ENCODE results near the gene DNAJA2. TPM values are rescaled to one million over a fixed set of nuclear protein-coding genes. Genes with fewer than 3 reads are reported as not detected.

The DNAJA2 gene
- total RNA-seq, 2 experiments from 2014 or later, result 53.9 to 54.1 TPM

GRCh38 chr16:46997844-46998243, 24.4 kb upstream of the DNAJA2 start:
- no peak overlapping the region for H3K27ac Mint-ChIP-seq
- H3K9me3 Mint-ChIP-seq (ENCODE audit: insufficient read depth), result no peaks in the 10 kb centered on the region
- no peaks in the 10 kb centered on the region for H3K27me3 Mint-ChIP-seq (ENCODE audit: low read depth)
- CTCF ChIA-PET, result no interaction called here
- POLR2A ChIA-PET, result no interaction called here
- ATAC-seq (no peak), DNase-seq (no peak)
- peaks cover 15% of the 10 kb centered on the region for H3K4me1 Mint-ChIP-seq (ENCODE audit: low read depth)
- no peak overlapping the region for H3K4me3 Mint-ChIP-seq
- H3K36me3 Mint-ChIP-seq (ENCODE audit: low read depth), result no peaks in the 10 kb centered on the region

GRCh38 chr16:46996952-46997458, 23.5 kb upstream of the DNAJA2 start:
- no peaks in the 10 kb centered on the region for H3K27me3 Mint-ChIP-seq (ENCODE audit: low read depth)

DNA sequence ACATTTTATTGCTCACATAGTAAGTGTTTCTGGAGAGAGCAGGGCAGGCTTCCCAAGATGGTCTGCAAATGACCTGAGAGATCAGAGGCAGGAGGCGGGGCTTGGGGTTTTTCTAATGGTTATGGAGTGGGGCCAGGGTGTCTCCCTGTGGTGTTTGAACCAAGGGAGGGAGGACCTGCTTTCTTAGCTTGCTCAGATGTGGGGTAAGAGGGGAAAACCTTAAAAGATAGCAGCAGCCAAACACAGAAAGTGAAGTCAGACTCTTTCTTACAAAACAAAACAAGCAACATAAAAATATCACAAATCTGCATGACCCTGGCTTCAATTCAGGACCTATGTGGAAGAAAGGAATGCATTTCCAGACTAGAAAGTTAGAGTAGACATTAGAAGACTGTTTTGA, 22.9 kb upstream of the DNAJA2 start:
- ATAC-seq (peak; percentile 44), DNase-seq (peak; percentile 27)
- Mint-ChIP-seq H3K4me3 (no peak overlapping the region), H3K36me3 (ENCODE audit: low read depth) (no peaks in the 10 kb centered on the region), H3K4me1 (ENCODE audit: low read depth) (peaks cover 16% of the 10 kb centered on the region), H3K9me3 (ENCODE audit: insufficient read depth) (peaks cover 5% of the 10 kb centered on the region), H3K27me3 (ENCODE audit: low read depth) (peaks cover 2% of the 10 kb centered on the region), H3K27ac (no peak overlapping the region)
- ChIA-PET CTCF (no interaction called here), POLR2A (interaction anchor here (1.4 kb wide), 1 partner anchor 23 kb away, joined by 3 read pairs; no protein-coding TSS in a partner anchor)

More at GRCh38 chr16:46996952-46997458, 23.5 kb upstream of the DNAJA2 start:
- H3K27ac Mint-ChIP-seq, result no peak overlapping the region
- no peak overlapping the region for H3K4me3 Mint-ChIP-seq
- ChIA-PET CTCF (no interaction called here), POLR2A (interaction anchor here (1.4 kb wide), 1 partner anchor 24 kb away, joined by 3 read pairs; no protein-coding TSS in a partner anchor)
- H3K9me3 Mint-ChIP-seq (ENCODE audit: insufficient read depth), result no peaks in the 10 kb centered on the region
- ATAC-seq (no peak), DNase-seq (no peak)
- H3K36me3 Mint-ChIP-seq (ENCODE audit: low read depth), result no peaks in the 10 kb centered on the region
- peaks cover 16% of the 10 kb centered on the region for H3K4me1 Mint-ChIP-seq (ENCODE audit: low read depth)

- POLR2A ChIA-PET, result interaction anchor here (1.3 kb wide), 1 partner anchor 18 kb away, joined by 4 read pairs; the partner anchor contains the start of gene DNAJA2
- H3K27ac Mint-ChIP-seq, result no peak overlapping the region
- CTCF ChIA-PET, result interaction anchor here (1.3 kb wide), 1 partner anchor 10 kb away, joined by 3 read pairs; no protein-coding TSS in a partner anchor
- peaks cover 4% of the 10 kb centered on the region for H3K27me3 Mint-ChIP-seq (ENCODE audit: low read depth)
- no peak overlapping the region for H3K4me3 Mint-ChIP-seq
- no peak for ATAC-seq
- peaks cover 7% of the 10 kb centered on the region for H3K9me3 Mint-ChIP-seq (ENCODE audit: insufficient read depth)
- DNase-seq, result no peak
- no peaks in the 10 kb centered on the region for H3K36me3 Mint-ChIP-seq (ENCODE audit: low read depth)
- H3K4me1 Mint-ChIP-seq (ENCODE audit: low read depth), result peaks cover 15% of the 10 kb centered on the region
These were observed 18.5 kb upstream of the DNAJA2 start for GRCh38 chr16:46991729-46992704.

DNA sequence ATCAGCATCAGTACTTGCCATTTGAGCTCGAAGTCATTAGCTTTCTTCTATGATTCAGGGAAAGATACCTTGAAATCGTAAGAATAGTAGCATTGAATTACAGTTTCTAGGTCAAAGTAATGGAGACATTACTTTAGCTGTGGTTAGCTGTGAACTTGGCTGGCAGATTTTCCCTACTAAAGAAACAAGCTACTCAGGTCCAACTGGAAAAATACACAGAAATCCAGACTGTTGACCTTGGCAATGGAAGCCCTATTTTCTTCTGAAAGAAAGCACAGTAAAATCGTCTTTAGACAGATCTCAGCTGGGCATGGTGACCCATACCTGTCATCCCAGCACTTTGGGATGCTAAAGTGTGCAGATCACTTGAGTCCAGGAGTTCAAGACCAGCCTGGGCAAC, 13.4 kb upstream of the DNAJA2 start:
- Mint-ChIP-seq H3K36me3 (ENCODE audit: low read depth) (no peaks in the 10 kb centered on the region), H3K27me3 (ENCODE audit: low read depth) (peaks cover 4% of the 10 kb centered on the region), H3K27ac (no peak overlapping the region), H3K9me3 (ENCODE audit: insufficient read depth) (peaks cover 7% of the 10 kb centered on the region), H3K4me3 (no peak overlapping the region), H3K4me1 (ENCODE audit: low read depth) (no peaks in the 10 kb centered on the region)
- CTCF ChIA-PET, result no interaction called here
- ATAC-seq (no peak), DNase-seq (no peak)
- POLR2A ChIA-PET, result interaction anchor here (1.3 kb wide), 1 partner anchor 13 kb away, joined by 7 read pairs; the partner anchor contains the start of gene DNAJA2

DNA sequence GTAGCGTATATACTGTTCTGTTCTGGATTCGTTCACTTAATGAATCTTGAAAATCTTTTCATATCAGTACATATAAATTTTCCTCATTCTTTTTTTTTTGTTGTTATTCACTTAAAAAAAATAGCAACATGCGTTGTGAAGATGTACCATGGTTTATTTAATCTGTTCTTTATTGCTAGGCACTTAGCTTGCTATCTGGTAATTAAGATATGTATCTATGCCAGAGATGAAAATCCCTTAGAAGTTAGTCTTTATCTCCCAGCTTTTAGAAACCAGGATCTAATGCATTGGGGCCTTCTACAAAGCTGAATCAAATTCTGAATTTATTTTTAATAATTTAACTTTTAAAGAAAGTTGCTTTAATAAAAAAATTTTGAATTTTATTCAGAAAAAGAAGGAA, 13.0 kb upstream of the DNAJA2 start:
- no peak overlapping the region for H3K4me3 Mint-ChIP-seq
- CTCF ChIA-PET, result no interaction called here
- H3K9me3 Mint-ChIP-seq (ENCODE audit: insufficient read depth), result peaks cover 3% of the 10 kb centered on the region
- H3K27me3 Mint-ChIP-seq (ENCODE audit: low read depth), result peaks cover 2% of the 10 kb centered on the region
- ATAC-seq, result no peak
- H3K27ac Mint-ChIP-seq, result no peak overlapping the region
- H3K4me1 Mint-ChIP-seq (ENCODE audit: low read depth), result no peaks in the 10 kb centered on the region
- no peak for DNase-seq
- no peaks in the 10 kb centered on the region for H3K36me3 Mint-ChIP-seq (ENCODE audit: low read depth)
- POLR2A ChIA-PET, result interaction anchor here (1.3 kb wide), 1 partner anchor 13 kb away, joined by 7 read pairs; the partner anchor contains the start of gene DNAJA2

DNA sequence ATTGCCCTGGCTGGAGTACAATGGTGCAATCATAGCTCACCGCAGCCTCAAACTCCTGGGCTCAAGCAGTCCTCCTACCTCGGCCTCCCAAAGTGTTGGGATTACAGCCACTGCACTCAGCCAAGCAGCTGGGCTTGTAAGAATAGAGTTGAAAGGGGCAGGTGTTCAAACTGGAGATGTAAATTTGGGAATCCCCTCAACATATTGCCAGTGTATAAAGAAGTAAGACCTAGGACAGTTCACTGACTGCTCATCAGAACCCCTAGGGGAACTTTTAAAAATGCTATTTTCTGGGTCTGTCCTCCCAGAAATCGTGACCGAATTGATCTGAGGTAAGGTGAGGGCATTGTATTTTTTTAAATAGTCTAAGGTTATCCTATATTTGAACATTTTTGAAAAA, 8.9 kb upstream of the DNAJA2 start:
- H3K27ac Mint-ChIP-seq, result no peak overlapping the region
- no peak for DNase-seq
- peaks cover under 1% of the 10 kb centered on the region for H3K27me3 Mint-ChIP-seq (ENCODE audit: low read depth)
- no peaks in the 10 kb centered on the region for H3K36me3 Mint-ChIP-seq (ENCODE audit: low read depth)
- ChIA-PET POLR2A (no interaction called here), CTCF (no interaction called here)
- no peak for ATAC-seq
- H3K4me1 Mint-ChIP-seq (ENCODE audit: low read depth), result no peaks in the 10 kb centered on the region
- no peak overlapping the region for H3K4me3 Mint-ChIP-seq
- H3K9me3 Mint-ChIP-seq (ENCODE audit: insufficient read depth), result no peaks in the 10 kb centered on the region

DNA sequence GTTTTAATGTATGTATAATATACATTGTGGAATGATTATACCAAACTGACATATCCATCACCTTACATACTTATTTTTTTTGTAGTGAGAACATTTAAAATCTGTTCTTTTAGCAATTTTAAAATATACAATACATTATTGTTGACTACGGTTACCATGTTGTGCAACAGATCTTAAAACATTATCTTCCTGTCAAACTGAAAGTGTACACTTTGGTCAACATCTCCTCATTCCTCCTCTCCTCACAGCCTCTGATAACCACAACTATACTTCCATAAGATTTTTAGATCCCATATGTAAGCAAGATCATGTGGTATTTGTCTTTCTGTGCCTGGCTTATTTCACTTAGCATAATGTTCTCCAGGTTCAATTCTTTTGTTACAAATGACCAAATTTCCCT, 7.5 kb upstream of the DNAJA2 start:
- ATAC-seq (no peak), DNase-seq (no peak)
- H3K4me3 Mint-ChIP-seq, result no peak overlapping the region
- H3K36me3 Mint-ChIP-seq (ENCODE audit: low read depth), result no peaks in the 10 kb centered on the region
- no peaks in the 10 kb centered on the region for H3K27me3 Mint-ChIP-seq (ENCODE audit: low read depth)
- H3K9me3 Mint-ChIP-seq (ENCODE audit: insufficient read depth), result no peaks in the 10 kb centered on the region
- ChIA-PET CTCF (no interaction called here), POLR2A (no interaction called here)
- H3K4me1 Mint-ChIP-seq (ENCODE audit: low read depth), result peaks cover 10% of the 10 kb centered on the region
- no peak overlapping the region for H3K27ac Mint-ChIP-seq

GRCh38 chr16:46976550-46976949, 3.1 kb upstream of the DNAJA2 start:
- H3K27me3 Mint-ChIP-seq (ENCODE audit: low read depth), result no peaks in the 10 kb centered on the region
- no peak overlapping the region for H3K4me3 Mint-ChIP-seq
- ATAC-seq, result no peak
- peaks cover 31% of the 10 kb centered on the region for H3K4me1 Mint-ChIP-seq (ENCODE audit: low read depth)
- peaks cover 11% of the 10 kb centered on the region for H3K36me3 Mint-ChIP-seq (ENCODE audit: low read depth)
- H3K27ac Mint-ChIP-seq, result no peak overlapping the region
- POLR2A ChIA-PET, result no interaction called here
- CTCF ChIA-PET, result interaction anchor here (1.7 kb wide), 1 partner anchor 165 kb away, joined by 8 read pairs; no protein-coding TSS in a partner anchor
- DNase-seq, result no peak
- H3K9me3 Mint-ChIP-seq (ENCODE audit: insufficient read depth), result no peaks in the 10 kb centered on the region

- ChIA-PET POLR2A (no interaction called here), CTCF (interaction anchor here (1.2 to 1.7 kb wide), 2 partner anchors 62 to 166 kb away, joined by 5 to 8 read pairs; no protein-coding TSS in a partner anchor)
- no peak overlapping the region for H3K27ac Mint-ChIP-seq
- ATAC-seq (no peak), DNase-seq (no peak)
- H3K9me3 Mint-ChIP-seq (ENCODE audit: insufficient read depth), result no peaks in the 10 kb centered on the region
- peaks cover 35% of the 10 kb centered on the region for H3K4me1 Mint-ChIP-seq (ENCODE audit: low read depth)
- H3K36me3 Mint-ChIP-seq (ENCODE audit: low read depth), result peaks cover 16% of the 10 kb centered on the region
- H3K27me3 Mint-ChIP-seq (ENCODE audit: low read depth), result no peaks in the 10 kb centered on the region
- H3K4me3 Mint-ChIP-seq, result no peak overlapping the region
These were observed 2.5 kb upstream of the DNAJA2 start for GRCh38 chr16:46975908-46976470.

DNA sequence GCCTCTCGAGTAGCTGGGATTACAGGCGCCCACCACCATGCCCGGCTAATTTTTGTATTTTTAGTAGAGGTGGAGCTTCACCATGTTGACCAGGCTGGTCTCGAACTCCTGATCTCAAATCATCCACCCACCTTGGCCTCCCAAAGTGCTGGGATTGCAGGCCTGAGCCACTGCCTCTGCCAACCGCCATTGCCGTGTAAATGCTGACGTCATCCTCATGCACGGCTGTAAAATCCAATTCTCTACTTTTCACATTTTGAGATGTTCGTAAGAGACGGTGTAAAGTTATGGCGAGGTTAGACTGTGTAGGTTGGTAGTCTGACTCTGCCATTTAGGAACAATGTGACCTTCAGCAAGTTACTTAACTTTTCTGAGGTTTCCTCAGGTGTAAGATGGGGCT, 1.7 kb upstream of the DNAJA2 start:
- H3K9me3 Mint-ChIP-seq (ENCODE audit: insufficient read depth), result no peaks in the 10 kb centered on the region

More for the DNA sequence above, 1.7 kb upstream of the DNAJA2 start:
- Mint-ChIP-seq H3K27ac (no peak overlapping the region), H3K4me3 (no peak overlapping the region), H3K4me1 (ENCODE audit: low read depth) (peaks cover 39% of the 10 kb centered on the region), H3K27me3 (ENCODE audit: low read depth) (no peaks in the 10 kb centered on the region), H3K36me3 (ENCODE audit: low read depth) (peaks cover 19% of the 10 kb centered on the region)
- ATAC-seq (no peak), DNase-seq (no peak)
- ChIA-PET POLR2A (interaction anchor here (1.2 to 4.1 kb wide), 2 partner anchors 13 to 14 kb away, joined by 4 to 38 read pairs; no protein-coding TSS in a partner anchor), CTCF (interaction anchor here (1.2 to 1.7 kb wide), 3 partner anchors 27 to 167 kb away, joined by 4 to 8 read pairs (median 5); no protein-coding TSS in a partner anchor)

Data from activated CD8-positive, alpha-beta T cell treated with anti-CD3 and anti-CD28 coated beads, Interleukin-2, amount 10 ng/mL, durations not matched to agents 7 days and 5 days (primary cell).